ENCODE results near the gene SPAG8. TPM values are rescaled to one million over a fixed set of nuclear protein-coding genes. Genes with fewer than 3 reads are reported as not detected.

Gene SPAG8
- total and polyA plus RNA-seq, 9 of the 15 experiments (the other 6 are each of a cell fraction or from before 2014, with no cell fraction given), result 0.03 to 0.47 (median 0.21) TPM

GRCh38 chr9:35813434-35814105 lies 1.5 kb upstream of the SPAG8 start:
- CTCF ChIA-PET (ENCODE audit: low intra/inter-chr PET ratio), result interaction anchor here (0.6 to 0.7 kb wide), 2 partner anchors 24 to 27 kb away, joined by 4 to 7 read pairs; no protein-coding TSS in a partner anchor
- TF ChIP-seq NCOR1 (IDR thresholded peaks at IDR 0.05), result peak; percentile 22; the same call in 1 of the 2 replicates
- TF ChIP-seq E2F8 (IDR thresholded peaks at IDR 0.05; ENCODE audit: low read depth, partially characterized antibody), result no peak
- no peak for TF ChIP-seq HDAC6 (IDR thresholded peaks at IDR 0.05; ENCODE audit: low read depth, low read length)
- TF ChIP-seq ELK1 (CRISPR knock-in tag; IDR thresholded peaks at IDR 0.05), result no peak
- TF ChIP-seq GATAD2B (IDR thresholded peaks at IDR 0.05; ENCODE audit: borderline replicate concordance), result no peak
- peak; percentile 69 for TF ChIP-seq ARID1B (IDR thresholded peaks at IDR 0.05)
- no peak for TF ChIP-seq YBX1 (IDR thresholded peaks at IDR 0.05)
- peak; percentile 76 for TF ChIP-seq TAL1 (IDR thresholded peaks at IDR 0.05)
- TF ChIP-seq HSF4 (CRISPR knock-in tag; IDR thresholded peaks at IDR 0.05; ENCODE audit: borderline replicate concordance), result no peak
- no peak for TF ChIP-seq ARHGAP35 (IDR thresholded peaks at IDR 0.05; ENCODE audit: partially characterized antibody)
- TF ChIP-seq TFAP4 (CRISPR knock-in tag; IDR thresholded peaks at IDR 0.05; ENCODE audit: borderline replicate concordance), result 0 out of 2 replicates have a peak, but pooled peaks have one; percentile 25
- peak; percentile 77 for TF ChIP-seq TCF3 (CRISPR knock-in tag; IDR thresholded peaks at IDR 0.05)
- 0 out of 2 replicates have a peak, but pooled peaks have one; percentile 5 for TF ChIP-seq SMARCA4 (IDR thresholded peaks at IDR 0.05)
- peak; percentile 75 for TF ChIP-seq CBFA2T3 (IDR thresholded peaks at IDR 0.05)
- no peak for TF ChIP-seq CTCFL (IDR thresholded peaks at IDR 0.05; ENCODE audit: borderline replicate concordance, insufficient read depth, low read depth, low read length, poor library complexity, severe bottlenecking)

More at GRCh38 chr9:35813434-35814105, 1.5 kb upstream of the SPAG8 start:
- BruUV-seq (replicated peaks), result TSS peak; percentile 77
- Histone ChIP-seq H3K4me2 (ENCODE audit: insufficient read depth, low read length) (peak overlapping the region; percentile 82), H3K4me3 (peak overlapping the region; percentile 66; the same call in 1 of the 2 replicates), H3K36me3 (ENCODE audit: control insufficient read depth, insufficient read depth, low read length) (peaks cover 9% of the 10 kb centered on the region; the same call in 1 of the 3 replicates), H3K9me1 (ENCODE audit: control insufficient read depth, insufficient read depth, low read length) (peaks cover 4% of the 10 kb centered on the region), H3K9ac (ENCODE audit: insufficient read depth in 1 of 2, low read depth in 2 of 2, low read length in 2 of 2) (peak overlapping the region; percentile 43 to 92; a peak in 3 of 4 replicates), H3K79me2 (ENCODE audit: control insufficient read depth, insufficient read depth, low read length) (peaks cover 12% of the 10 kb centered on the region; the same call in 2 of the 3 replicates), H3K27ac (ENCODE audit: extremely low read depth, low read depth, low read length) (peak overlapping the region; percentile 94), H3K9me3 (replicated peaks; ENCODE audit: control insufficient read depth, insufficient read depth, low read depth, low read length) (no peaks in the 10 kb centered on the region; the same call in 1 of the 2 replicates), H3K4me1 (replicated peaks in 1 of 2; ENCODE audit: control insufficient read depth in 2 of 2, insufficient read depth in 2 of 2, low read length in 2 of 2) (peaks cover 17 to 31% of the 10 kb centered on the region in 2 experiments), H3K27me3 (ENCODE audit: control insufficient read depth in 2 of 2, insufficient read depth in 2 of 2, low read length in 2 of 2) (no peaks in the 10 kb centered on the region), H2AFZ (ENCODE audit: low read depth, low read length) (peak overlapping the region; percentile 77), H4K20me1 (replicated peaks; ENCODE audit: control insufficient read depth, insufficient read depth, low read length) (no peaks in the 10 kb centered on the region)
- POLR2A ChIA-PET, result interaction anchor here (0.7 to 1.7 kb wide), 4 partner anchors 12 to 81 kb away, joined by 3 to 7 read pairs (median 4); partner anchors contain the start of genes CREB3 and TLN1
- ATAC-seq (no peak), FAIRE-seq (peak; percentile 91), DNase-seq (ENCODE audit: extremely low read depth in 1 of 4, low spot score in 3 of 4) (peak; percentile 43 to 61 (median 44))
- in situ Hi-C loops (cut with MboI) (no loop called here), intact Hi-C loops (cut with micrococcal nuclease) (loop anchor here (1.0 to 10.0 kb wide), 3 partner anchors 23 to 149 kb away; partner anchors contain the start of genes ARHGEF39, CREB3 and TLN1)
- WGBS (ENCODE audit: insufficient coverage, low coverage, missing lambda C conversion rate), result 15% methylated on average over 9 of the region's 10 CpGs

Measured in K562 (cell line).